Measurements from ENCODE around the gene CDHR5. TPM values are rescaled to one million over a fixed set of nuclear protein-coding genes. Genes with fewer than 3 reads are reported as not detected.
A peak's percentile ranks its signal among the peaks of the same experiment; 100 is the strongest.

Gene CDHR5
- total and polyA plus RNA-seq, 3 donors from 2014 or later = 0.12 to 2.3 (median 0.63) TPM

DNA sequence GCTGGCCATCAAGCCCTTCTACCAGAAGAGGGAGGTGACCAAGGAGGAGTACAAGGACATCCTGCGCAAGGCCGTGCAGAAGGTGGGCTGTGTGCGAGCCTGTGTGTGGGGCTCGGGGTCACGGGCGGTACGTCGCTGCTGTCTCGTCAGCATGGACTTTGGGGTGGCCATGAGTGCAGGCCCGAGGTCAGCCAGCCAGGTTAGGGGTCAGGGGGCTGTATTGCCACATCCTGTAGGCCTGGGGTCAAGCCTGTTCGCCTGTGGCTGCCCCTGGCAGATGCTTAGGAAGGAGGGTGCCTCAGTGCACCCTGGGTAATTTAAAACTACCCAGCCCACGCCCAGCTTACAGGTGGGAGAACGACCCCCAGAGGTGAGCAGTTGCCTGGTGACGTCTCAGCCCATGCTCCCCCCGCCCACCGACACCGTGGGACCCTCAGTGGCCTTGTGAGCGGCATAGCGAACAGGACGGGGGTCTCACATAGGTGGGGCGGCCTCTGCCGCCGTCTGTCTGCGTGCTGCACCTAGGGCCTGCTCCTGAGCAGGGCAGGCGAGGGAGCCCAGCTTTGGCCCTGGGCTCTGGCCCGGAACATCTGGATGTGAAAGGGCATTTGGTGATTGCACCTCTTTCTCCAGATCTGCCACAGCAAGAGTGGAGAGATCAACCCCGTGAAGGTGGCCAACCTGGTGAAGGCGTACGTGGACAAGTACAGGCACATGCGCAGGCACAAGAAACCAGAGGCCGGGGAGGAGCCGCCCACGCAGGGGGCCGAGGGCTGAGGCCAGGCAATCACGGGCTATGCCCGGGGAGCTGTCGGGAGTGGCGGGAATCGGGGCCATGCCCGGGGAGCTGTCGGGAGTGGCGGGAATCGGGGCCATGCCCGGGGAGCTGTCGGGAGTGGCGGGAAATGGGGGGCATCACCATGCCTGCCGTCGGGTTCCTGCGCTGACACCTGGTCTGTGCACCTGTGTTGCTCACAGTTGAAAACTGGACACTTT is 13.5 kb downstream of the CDHR5 start:
- WGBS, 2 donors = 70 to 86% methylated on average over 27 to 49 of the region's 49 CpGs
- Histone ChIP-seq H3K27ac (no peak overlapping the region), H3K4me3 (no peak overlapping the region), H3K4me1 (peaks cover 25% of the 10 kb centered on the region), H3K36me3 (ENCODE audit: low read depth, missing control alignments) (no peaks in the 10 kb centered on the region), H3K9me3 (no peaks in the 10 kb centered on the region), H3K27me3 (no peaks in the 10 kb centered on the region)
- intact Hi-C loops (cut with DNase I; ENCODE audit: low total_unique reads) = no loop called here
- TF ChIP-seq POLR2A (IDR thresholded peaks at IDR 0.05) = no peak
- TF ChIP-seq CTCF (IDR thresholded peaks at IDR 0.05) = no peak
- peak; percentile 55 for DNase-seq

GRCh38 chr11:610146-610801 is 14.5 kb downstream of the CDHR5 start:
- Histone ChIP-seq H3K4me1 (peaks cover 29% of the 10 kb centered on the region), H3K4me3 (no peak overlapping the region), H3K27me3 (no peaks in the 10 kb centered on the region), H3K27ac (no peak overlapping the region), H3K36me3 (ENCODE audit: low read depth, missing control alignments) (no peaks in the 10 kb centered on the region), H3K9me3 (no peaks in the 10 kb centered on the region)
- no peak for DNase-seq
- 88 to 94% methylated on average over 6 to 18 of the region's 18 CpGs for WGBS, 2 donors
- TF ChIP-seq CTCF (IDR thresholded peaks at IDR 0.05) (no peak), POLR2A (IDR thresholded peaks at IDR 0.05) (no peak)
- intact Hi-C loops (cut with DNase I; ENCODE audit: low total_unique reads) = no loop called here

DNA sequence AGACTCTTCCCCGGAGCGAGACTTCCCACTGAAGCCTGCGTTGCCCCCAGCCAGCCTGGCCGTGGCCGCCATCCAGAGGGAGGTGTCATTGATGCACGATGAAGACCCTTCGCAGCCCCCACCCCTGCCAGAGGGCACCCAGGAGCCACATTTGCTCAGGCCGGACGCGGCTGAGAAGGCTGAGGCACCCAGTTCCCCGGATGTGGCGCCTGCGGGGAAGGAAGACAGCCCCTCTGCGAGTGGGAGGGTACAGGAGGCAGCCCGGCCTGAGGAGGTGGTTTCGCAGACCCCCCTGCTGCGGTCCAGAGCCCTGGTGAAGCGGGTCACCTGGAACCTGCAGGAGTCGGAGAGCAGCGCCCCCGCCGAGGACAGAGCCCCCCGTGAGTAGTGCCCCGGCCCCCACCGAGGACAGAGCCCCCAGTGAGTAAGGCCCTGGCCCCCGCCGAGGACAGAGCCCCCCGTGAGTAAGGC is 15.4 kb downstream of the CDHR5 start:
- TF ChIP-seq CTCF (IDR thresholded peaks at IDR 0.05) (no peak), POLR2A (IDR thresholded peaks at IDR 0.05) (no peak)
- intact Hi-C loops (cut with DNase I; ENCODE audit: low total_unique reads) = no loop called here

GRCh38 chr11:608791-609251 is 15.9 kb downstream of the CDHR5 start:
- intact Hi-C loops (cut with DNase I; ENCODE audit: low total_unique reads) = no loop called here
- Histone ChIP-seq H3K4me1 (peaks cover 15% of the 10 kb centered on the region), H3K27ac (peak overlapping the region in 1 of 2 donors; percentile 8), H3K9me3 (no peaks in the 10 kb centered on the region), H3K36me3 (ENCODE audit: low read depth, missing control alignments) (no peaks in the 10 kb centered on the region), H3K27me3 (no peaks in the 10 kb centered on the region), H3K4me3 (no peak overlapping the region)
- no peak for TF ChIP-seq POLR2A (IDR thresholded peaks at IDR 0.05)
- TF ChIP-seq CTCF (IDR thresholded peaks at IDR 0.05) = no peak
- peak; percentile 48 for DNase-seq
- WGBS, 2 donors = 47 to 77% methylated on average over 16 to 28 of the region's 28 CpGs

More for the DNA sequence above, 15.4 kb downstream of the CDHR5 start:
- Histone ChIP-seq H3K4me3 (no peak overlapping the region), H3K4me1 (peaks cover 20% of the 10 kb centered on the region), H3K36me3 (ENCODE audit: low read depth, missing control alignments) (no peaks in the 10 kb centered on the region), H3K27me3 (no peaks in the 10 kb centered on the region), H3K27ac (peak overlapping the region in 1 of 2 donors; percentile 8), H3K9me3 (no peaks in the 10 kb centered on the region)
- WGBS, 2 donors = 93 to 95% methylated on average over 11 to 28 of the region's 28 CpGs
- DNase-seq = no peak

Measured in testis (tissue), 3 donors.